Measurements from ENCODE around the gene LRRC57.
A peak's percentile ranks its signal among the peaks of the same experiment; 100 is the strongest.

Gene LRRC57

DNA sequence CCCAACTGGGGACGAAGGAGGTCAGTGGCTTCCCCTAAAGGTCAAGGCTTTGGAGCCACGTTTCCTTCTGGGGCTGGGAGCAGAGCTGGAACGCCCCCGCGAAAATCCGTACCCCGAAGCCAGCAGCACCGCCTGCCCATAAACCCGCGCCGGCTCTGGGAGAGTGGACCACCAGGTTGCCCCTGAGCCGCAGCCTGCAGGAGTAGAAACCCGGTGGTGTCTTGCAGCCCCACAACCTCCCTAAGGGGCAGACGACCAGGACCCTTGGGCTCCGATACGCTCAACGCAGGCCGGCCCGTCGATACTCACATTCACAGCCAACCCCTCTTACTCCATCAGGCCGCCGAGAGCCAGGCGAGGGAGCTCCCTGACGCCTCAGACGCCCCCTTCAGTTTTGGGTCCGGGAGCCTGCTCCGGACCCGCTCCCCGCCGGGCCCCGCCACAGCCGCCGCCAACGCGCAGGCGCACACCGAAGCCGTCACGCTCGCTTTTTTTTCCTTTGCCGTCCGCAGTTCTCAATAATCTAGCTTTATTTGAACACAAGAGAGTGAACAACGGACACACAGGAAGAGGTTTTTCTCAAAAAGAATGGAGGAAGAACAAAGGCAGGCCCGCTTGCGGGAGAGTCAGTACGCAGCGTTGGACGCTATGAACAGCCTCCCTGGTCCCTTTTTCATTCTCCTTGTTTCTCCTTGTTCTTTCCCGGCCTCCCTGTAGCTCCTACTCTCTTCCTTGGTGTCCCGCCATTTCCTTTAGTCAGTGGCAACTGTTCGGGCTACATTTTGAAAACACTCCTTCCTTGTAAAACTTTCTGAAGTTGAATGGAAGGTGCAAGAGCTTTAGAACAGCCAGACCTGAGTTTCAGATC is 57.7 kb downstream of the LRRC57 start, which contains the start of gene ZNF106:
Gene ZNF106 (minus strand): TSS at position 471 of the 868 bp plus-strand sequence. CDS start 18,852 bp downstream, outside the sequence.
- peak; percentile 84 for DNase-seq (ENCODE audit: low read depth)

DNA sequence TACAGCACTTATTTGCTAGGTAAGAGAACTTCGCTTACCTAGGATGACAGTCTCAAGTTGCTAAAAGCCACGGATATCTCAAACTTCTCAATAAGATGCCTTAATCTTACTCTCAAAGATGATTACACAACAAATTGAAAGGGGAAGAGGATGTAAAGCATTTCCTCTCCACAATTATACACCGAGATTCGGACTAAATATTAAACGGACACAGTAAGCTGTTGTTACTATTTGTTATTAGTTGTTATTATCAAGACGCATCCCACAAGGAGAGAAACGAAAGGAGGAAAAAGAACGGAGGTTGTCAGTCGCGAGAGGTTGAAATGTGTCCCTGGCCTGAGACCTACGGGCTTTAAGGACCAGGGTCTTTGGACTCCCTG is 58.3 kb downstream of the LRRC57 start:
- DNase-seq (ENCODE audit: low read depth), result no peak
